ENCODE data around the gene CDH23. TPM values are rescaled to one million over a fixed set of nuclear protein-coding genes. Genes with fewer than 3 reads are reported as not detected.
"Not testable (repeated sequence)": the region's sequence is repeated elsewhere in the genome, so short reads cannot be mapped to it uniquely, and the experiment has no call there.

The CDH23 gene
- polyA plus RNA-seq, 1 donor (not counting 4 experiments of a cell fraction or from before 2014, with no cell fraction given), result 0.01 TPM

GRCh38 chr10:71599518-71599917 lies 202.8 kb downstream of the CDH23 start:
- no peaks in the 10 kb centered on the region for H3K79me2 ChIP-seq (ENCODE audit: control insufficient read depth, insufficient read depth, low read length)
- no peak overlapping the region for H3K9ac ChIP-seq (ENCODE audit: control insufficient read depth, extremely low read depth, insufficient read depth, low read length)
- TF ChIP-seq EZH2 (IDR thresholded peaks at IDR 0.05; ENCODE audit: low read length) (no peak), CTCF (optimal IDR thresholded peaks at IDR 0.05 in 1 of 3, IDR thresholded peaks at IDR 0.05 in 1 of 3, conservative IDR thresholded peaks at IDR 0.05 in 1 of 3; ENCODE audit: extremely low read depth in 1 of 3, insufficient read depth in 2 of 3, low read length in 3 of 3) (no peak)
- dilution Hi-C loops (cut with MboI; ENCODE audit: extremely low pct_ligation_motif_present, low sequenced_read_pairs), result no loop called here
- no peak overlapping the region for H3K4me2 ChIP-seq (ENCODE audit: control insufficient read depth, extremely low read depth, insufficient read depth, low read depth, low read length)
- H3K36me3 ChIP-seq (ENCODE audit: control insufficient read depth in 2 of 2, extremely low read depth in 1 of 2, insufficient read depth in 2 of 2, low read length in 2 of 2), result no peaks in the 10 kb centered on the region
- no peaks in the 10 kb centered on the region for H3K9me1 ChIP-seq (ENCODE audit: control insufficient read depth, extremely low read depth, insufficient read depth, low read length)
- H3K27me3 ChIP-seq (ENCODE audit: control insufficient read depth, extremely low read depth, insufficient read depth, low read length), result peaks cover 3% of the 10 kb centered on the region
- no peaks in the 10 kb centered on the region for H3K9me3 ChIP-seq (ENCODE audit: control insufficient read depth, low read depth, low read length)
- H3K4me3 ChIP-seq (ENCODE audit: control insufficient read depth in 2 of 3, extremely low read depth in 1 of 3, insufficient read depth in 2 of 3, low read depth in 1 of 3, low read length in 3 of 3), result no peak overlapping the region
- FAIRE-seq, result no peak
- no peak overlapping the region for H2AFZ ChIP-seq (ENCODE audit: control insufficient read depth, low read length)
- H3K27ac ChIP-seq (ENCODE audit: control insufficient read depth, insufficient read depth, low read length), result no peak overlapping the region
- H4K20me1 ChIP-seq (ENCODE audit: control insufficient read depth, extremely low read depth, insufficient read depth, low read length), result no peaks in the 10 kb centered on the region
- no peaks in the 10 kb centered on the region for H3K4me1 ChIP-seq (ENCODE audit: control insufficient read depth, extremely low read depth, insufficient read depth, low read length)
- no peak for DNase-seq (ENCODE audit: low read depth, low spot score)

GRCh38 chr10:71600242-71600641 lies 203.5 kb downstream of the CDH23 start:
- FAIRE-seq; H3K4me2 ChIP-seq (ENCODE audit: control insufficient read depth, extremely low read depth, insufficient read depth, low read depth, low read length); dilution Hi-C loops (cut with MboI; ENCODE audit: extremely low pct_ligation_motif_present, low sequenced_read_pairs); H3K4me3 ChIP-seq (ENCODE audit: control insufficient read depth in 2 of 3, extremely low read depth in 1 of 3, insufficient read depth in 2 of 3, low read depth in 1 of 3, low read length in 3 of 3); H4K20me1 ChIP-seq (ENCODE audit: control insufficient read depth, extremely low read depth, insufficient read depth, low read length); H3K36me3 ChIP-seq (ENCODE audit: control insufficient read depth in 2 of 2, extremely low read depth in 1 of 2, insufficient read depth in 2 of 2, low read length in 2 of 2); H3K9me3 ChIP-seq (ENCODE audit: control insufficient read depth, low read depth, low read length); H3K27me3 ChIP-seq (ENCODE audit: control insufficient read depth, extremely low read depth, insufficient read depth, low read length); H3K79me2 ChIP-seq (ENCODE audit: control insufficient read depth, insufficient read depth, low read length); H3K27ac ChIP-seq (ENCODE audit: control insufficient read depth, insufficient read depth, low read length); H3K9me1 ChIP-seq (ENCODE audit: control insufficient read depth, extremely low read depth, insufficient read depth, low read length); H3K4me1 ChIP-seq (ENCODE audit: control insufficient read depth, extremely low read depth, insufficient read depth, low read length); H3K9ac ChIP-seq (ENCODE audit: control insufficient read depth, extremely low read depth, insufficient read depth, low read length); H2AFZ ChIP-seq (ENCODE audit: control insufficient read depth, low read length); DNase-seq (ENCODE audit: low read depth, low spot score): not testable (repeated sequence)

- H3K4me3 ChIP-seq (ENCODE audit: control insufficient read depth in 2 of 3, extremely low read depth in 1 of 3, insufficient read depth in 2 of 3, low read depth in 1 of 3, low read length in 3 of 3), result no peak overlapping the region
- no peaks in the 10 kb centered on the region for H3K9me1 ChIP-seq (ENCODE audit: control insufficient read depth, extremely low read depth, insufficient read depth, low read length)
- no peak overlapping the region for H3K4me2 ChIP-seq (ENCODE audit: control insufficient read depth, extremely low read depth, insufficient read depth, low read depth, low read length)
- H3K27me3 ChIP-seq (ENCODE audit: control insufficient read depth, extremely low read depth, insufficient read depth, low read length), result peaks cover 3% of the 10 kb centered on the region
- no peaks in the 10 kb centered on the region for H3K4me1 ChIP-seq (ENCODE audit: control insufficient read depth, extremely low read depth, insufficient read depth, low read length)
- FAIRE-seq, result no peak
- dilution Hi-C loops (cut with MboI; ENCODE audit: extremely low pct_ligation_motif_present, low sequenced_read_pairs), result no loop called here
- H3K9me3 ChIP-seq (ENCODE audit: control insufficient read depth, low read depth, low read length), result no peaks in the 10 kb centered on the region
- H4K20me1 ChIP-seq (ENCODE audit: control insufficient read depth, extremely low read depth, insufficient read depth, low read length), result no peaks in the 10 kb centered on the region
- H3K79me2 ChIP-seq (ENCODE audit: control insufficient read depth, insufficient read depth, low read length), result no peaks in the 10 kb centered on the region
- DNase-seq (ENCODE audit: low read depth, low spot score), result no peak
- H3K9ac ChIP-seq (ENCODE audit: control insufficient read depth, extremely low read depth, insufficient read depth, low read length), result no peak overlapping the region
- TF ChIP-seq CTCF (optimal IDR thresholded peaks at IDR 0.05 in 1 of 3, IDR thresholded peaks at IDR 0.05 in 1 of 3, conservative IDR thresholded peaks at IDR 0.05 in 1 of 3; ENCODE audit: extremely low read depth in 1 of 3, insufficient read depth in 2 of 3, low read length in 3 of 3) (no peak), EZH2 (IDR thresholded peaks at IDR 0.05; ENCODE audit: low read length) (no peak)
- H3K27ac ChIP-seq (ENCODE audit: control insufficient read depth, insufficient read depth, low read length), result no peak overlapping the region
- H2AFZ ChIP-seq (ENCODE audit: control insufficient read depth, low read length), result no peak overlapping the region
- no peaks in the 10 kb centered on the region for H3K36me3 ChIP-seq (ENCODE audit: control insufficient read depth in 2 of 2, extremely low read depth in 1 of 2, insufficient read depth in 2 of 2, low read length in 2 of 2)
Observed at GRCh38 chr10:71600849-71601248, 204.1 kb downstream of the CDH23 start.
